ENCODE results near the gene RTL5. TPM values are rescaled to one million over a fixed set of nuclear protein-coding genes. Genes with fewer than 3 reads are reported as not detected.

RTL5 gene
- total and polyA plus RNA-seq, 2 donors (not counting 1 experiment from before 2014, with no cell fraction given), result 4.2 to 4.5 TPM

DNA sequence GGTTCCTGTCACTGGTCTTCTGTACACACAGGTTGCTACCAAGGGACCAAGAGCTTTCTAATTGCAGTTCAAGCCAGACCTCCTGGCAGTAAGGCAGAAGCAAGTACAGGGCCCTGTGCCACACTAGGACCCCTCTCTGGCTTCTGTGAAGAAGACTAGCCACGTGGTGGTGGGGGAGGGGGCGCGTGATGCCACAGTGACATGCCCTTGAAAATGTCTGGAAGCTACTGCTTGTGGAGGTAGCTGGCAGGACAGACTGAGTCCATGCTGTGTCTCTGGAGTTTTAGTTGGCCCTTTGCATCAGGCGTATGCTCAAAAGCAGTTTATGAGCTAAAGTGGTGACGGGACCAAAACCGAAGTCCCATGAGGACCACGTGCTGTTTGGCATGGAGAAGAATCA, 50.9 kb downstream of the RTL5 start:
- DNase-seq (ENCODE audit: low read depth in 2 of 2), result no peak
- TF ChIP-seq, protein P1, sequence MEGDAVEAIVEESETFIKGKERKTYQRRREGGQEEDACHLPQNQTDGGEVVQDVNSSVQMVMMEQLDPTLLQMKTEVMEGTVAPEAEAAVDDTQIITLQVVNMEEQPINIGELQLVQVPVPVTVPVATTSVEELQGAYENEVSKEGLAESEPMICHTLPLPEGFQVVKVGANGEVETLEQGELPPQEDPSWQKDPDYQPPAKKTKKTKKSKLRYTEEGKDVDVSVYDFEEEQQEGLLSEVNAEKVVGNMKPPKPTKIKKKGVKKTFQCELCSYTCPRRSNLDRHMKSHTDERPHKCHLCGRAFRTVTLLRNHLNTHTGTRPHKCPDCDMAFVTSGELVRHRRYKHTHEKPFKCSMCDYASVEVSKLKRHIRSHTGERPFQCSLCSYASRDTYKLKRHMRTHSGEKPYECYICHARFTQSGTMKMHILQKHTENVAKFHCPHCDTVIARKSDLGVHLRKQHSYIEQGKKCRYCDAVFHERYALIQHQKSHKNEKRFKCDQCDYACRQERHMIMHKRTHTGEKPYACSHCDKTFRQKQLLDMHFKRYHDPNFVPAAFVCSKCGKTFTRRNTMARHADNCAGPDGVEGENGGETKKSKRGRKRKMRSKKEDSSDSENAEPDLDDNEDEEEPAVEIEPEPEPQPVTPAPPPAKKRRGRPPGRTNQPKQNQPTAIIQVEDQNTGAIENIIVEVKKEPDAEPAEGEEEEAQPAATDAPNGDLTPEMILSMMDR (conservative IDR thresholded peaks at IDR 0.05 in 1 of 2, IDR thresholded peaks at IDR 0.05 in 1 of 2; ENCODE audit: low read depth in 1 of 2, low read length in 2 of 2), result no peak
- no peak for TF ChIP-seq EZH2 (IDR thresholded peaks at IDR 0.05; ENCODE audit: low read length, missing control alignments)
- Histone ChIP-seq H2AFZ (ENCODE audit: low read length) (no peak overlapping the region), H3K4me1 (ENCODE audit: control insufficient read depth, extremely low read depth, insufficient read depth, low read length) (no peaks in the 10 kb centered on the region), H3K9me3 (ENCODE audit: control insufficient read depth, insufficient read depth, low read depth, low read length) (no peaks in the 10 kb centered on the region), H3K4me2 (ENCODE audit: extremely low read depth, insufficient read depth, low read length) (no peak overlapping the region), H3K27me3 (ENCODE audit: control insufficient read depth, insufficient read depth, low read length) (no peaks in the 10 kb centered on the region), H3K36me3 (ENCODE audit: control insufficient read depth, insufficient read depth, low read length) (no peaks in the 10 kb centered on the region), H3K9ac (ENCODE audit: insufficient read depth, low read length) (no peak overlapping the region), H3K27ac (ENCODE audit: insufficient read depth, low read length) (no peak overlapping the region), H3K4me3 (replicated peaks in 1 of 4; ENCODE audit: control extremely low read depth in 1 of 4, insufficient read depth in 1 of 4, low read depth in 3 of 4, low read length in 4 of 4) (no peak overlapping the region), H4K20me1 (ENCODE audit: control insufficient read depth, extremely low read depth, insufficient read depth, low read length) (no peaks in the 10 kb centered on the region), H3K79me2 (ENCODE audit: control insufficient read depth, insufficient read depth, low read length) (no peaks in the 10 kb centered on the region)

DNA sequence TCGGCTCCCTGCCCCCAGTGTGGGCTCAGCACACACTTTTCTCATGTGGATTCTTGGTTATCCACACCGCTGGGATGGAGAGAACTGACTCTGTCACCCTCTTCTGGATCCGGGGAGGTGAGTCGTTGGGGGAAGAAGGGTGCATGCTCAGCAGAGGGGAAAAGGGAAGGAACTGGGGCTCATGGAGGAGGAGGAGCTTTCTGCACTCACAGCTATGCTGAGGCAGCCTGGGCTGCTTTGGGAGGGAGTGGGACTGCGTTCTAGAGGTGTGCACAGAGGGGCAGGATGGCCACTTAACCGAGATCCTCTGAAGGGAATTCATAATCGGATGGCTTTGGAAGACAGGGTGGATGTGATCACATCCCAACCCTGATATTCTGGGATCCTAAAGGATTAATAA, 51.6 kb downstream of the RTL5 start:
- no peak overlapping the region for H3K27ac ChIP-seq (ENCODE audit: insufficient read depth, low read length)
- H4K20me1 ChIP-seq (ENCODE audit: control insufficient read depth, extremely low read depth, insufficient read depth, low read length), result no peaks in the 10 kb centered on the region
- H3K4me2 ChIP-seq (ENCODE audit: extremely low read depth, insufficient read depth, low read length), result no peak overlapping the region
- DNase-seq (ENCODE audit: low read depth in 2 of 2), result no peak
- no peaks in the 10 kb centered on the region for H3K36me3 ChIP-seq (ENCODE audit: control insufficient read depth, insufficient read depth, low read length)
- no peaks in the 10 kb centered on the region for H3K9me3 ChIP-seq (ENCODE audit: control insufficient read depth, insufficient read depth, low read depth, low read length)
- no peak overlapping the region for H3K4me3 ChIP-seq (replicated peaks in 1 of 4; ENCODE audit: control extremely low read depth in 1 of 4, insufficient read depth in 1 of 4, low read depth in 3 of 4, low read length in 4 of 4)
- no peak overlapping the region for H2AFZ ChIP-seq (ENCODE audit: low read length)
- H3K4me1 ChIP-seq (ENCODE audit: control insufficient read depth, extremely low read depth, insufficient read depth, low read length), result no peaks in the 10 kb centered on the region
- TF ChIP-seq, protein P1 (conservative IDR thresholded peaks at IDR 0.05 in 1 of 2, IDR thresholded peaks at IDR 0.05 in 1 of 2; ENCODE audit: low read depth in 1 of 2, low read length in 2 of 2), result no peak
- no peak for TF ChIP-seq EZH2 (IDR thresholded peaks at IDR 0.05; ENCODE audit: low read length, missing control alignments)
- no peaks in the 10 kb centered on the region for H3K27me3 ChIP-seq (ENCODE audit: control insufficient read depth, insufficient read depth, low read length)
- H3K9ac ChIP-seq (ENCODE audit: insufficient read depth, low read length), result no peak overlapping the region
- no peaks in the 10 kb centered on the region for H3K79me2 ChIP-seq (ENCODE audit: control insufficient read depth, insufficient read depth, low read length)

DNA sequence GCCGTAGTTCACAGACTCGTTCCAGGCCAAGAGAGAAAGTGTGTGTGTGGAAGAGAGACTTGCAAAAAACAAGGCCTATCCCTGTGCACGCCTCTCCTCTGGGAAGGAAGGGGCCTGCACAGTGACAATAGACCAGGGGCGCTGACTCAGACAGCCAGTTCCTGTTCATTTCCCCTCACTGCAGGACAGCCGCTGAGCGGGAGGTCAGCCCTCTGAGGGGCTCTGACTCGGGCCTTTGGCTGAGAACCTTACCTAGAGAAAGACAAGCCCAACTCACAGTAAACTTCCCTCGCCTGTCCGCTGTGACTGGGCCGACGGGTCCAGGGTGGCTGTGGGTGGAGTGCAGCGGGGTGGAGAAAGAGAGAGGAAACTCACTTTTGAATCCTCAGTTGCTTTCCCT, 52.1 kb downstream of the RTL5 start:
- no peaks in the 10 kb centered on the region for H3K36me3 ChIP-seq (ENCODE audit: control insufficient read depth, insufficient read depth, low read length)
- no peaks in the 10 kb centered on the region for H3K27me3 ChIP-seq (ENCODE audit: control insufficient read depth, insufficient read depth, low read length)
- H3K9me3 ChIP-seq (ENCODE audit: control insufficient read depth, insufficient read depth, low read depth, low read length), result no peaks in the 10 kb centered on the region
- TF ChIP-seq, protein P1 (conservative IDR thresholded peaks at IDR 0.05 in 1 of 2, IDR thresholded peaks at IDR 0.05 in 1 of 2; ENCODE audit: low read depth in 1 of 2, low read length in 2 of 2), result no peak
- TF ChIP-seq EZH2 (IDR thresholded peaks at IDR 0.05; ENCODE audit: low read length, missing control alignments), result no peak
- no peaks in the 10 kb centered on the region for H3K79me2 ChIP-seq (ENCODE audit: control insufficient read depth, insufficient read depth, low read length)
- H3K4me3 ChIP-seq (replicated peaks in 1 of 4; ENCODE audit: control extremely low read depth in 1 of 4, insufficient read depth in 1 of 4, low read depth in 3 of 4, low read length in 4 of 4), result no peak overlapping the region
- H4K20me1 ChIP-seq (ENCODE audit: control insufficient read depth, extremely low read depth, insufficient read depth, low read length), result no peaks in the 10 kb centered on the region
- no peaks in the 10 kb centered on the region for H3K4me1 ChIP-seq (ENCODE audit: control insufficient read depth, extremely low read depth, insufficient read depth, low read length)
- no peak overlapping the region for H3K4me2 ChIP-seq (ENCODE audit: extremely low read depth, insufficient read depth, low read length)
- DNase-seq (ENCODE audit: low read depth in 2 of 2), result no peak
- no peak overlapping the region for H2AFZ ChIP-seq (ENCODE audit: low read length)
- H3K27ac ChIP-seq (ENCODE audit: insufficient read depth, low read length), result no peak overlapping the region
- H3K9ac ChIP-seq (ENCODE audit: insufficient read depth, low read length), result no peak overlapping the region
